ENCODE results near the gene TMEM258. TPM values are rescaled to one million over a fixed set of nuclear protein-coding genes. Genes with fewer than 3 reads are reported as not detected.

TMEM258 gene
- total and polyA plus RNA-seq, 9 of the 15 experiments (the other 6 are each of a cell fraction or from before 2014, with no cell fraction given), result 97.2 to 856 (median 231) TPM

GRCh38 chr11:61830237-61831105 is 38.1 kb upstream of the TMEM258 start:
- TF ChIP-seq ZHX1 (conservative IDR thresholded peaks at IDR 0.05; ENCODE audit: low read length), result no peak
- no peak for TF ChIP-seq MAFG (tag; conservative IDR thresholded peaks at IDR 0.05)
- TF ChIP-seq TCFL5 (CRISPR knock-in tag; conservative IDR thresholded peaks at IDR 0.05), result no peak
- no peak for TF ChIP-seq HEY1 (CRISPR knock-in tag; IDR thresholded peaks at IDR 0.05; ENCODE audit: borderline replicate concordance)
- no peak for TF ChIP-seq TARDBP (IDR thresholded peaks at IDR 0.05)
- no peak for TF ChIP-seq SMARCE1 (IDR thresholded peaks at IDR 0.05)
- no peak for TF ChIP-seq NCOR1 (IDR thresholded peaks at IDR 0.05)
- TF ChIP-seq ZBTB43 (CRISPR knock-in tag; IDR thresholded peaks at IDR 0.05), result no peak
- no peak for TF ChIP-seq ARID2 (IDR thresholded peaks at IDR 0.05)
- no peak for TF ChIP-seq ZNF431 (CRISPR knock-in tag; IDR thresholded peaks at IDR 0.05)
- no peak for TF ChIP-seq PCBP1 (IDR thresholded peaks at IDR 0.05; ENCODE audit: low read depth, low read length, poor library complexity, severe bottlenecking)
- no peak for TF ChIP-seq ZNF586 (CRISPR knock-in tag; conservative IDR thresholded peaks at IDR 0.05)
- H2AFZ ChIP-seq (ENCODE audit: low read depth, low read length), result no peak overlapping the region
- no peak overlapping the region for H3K27ac ChIP-seq (ENCODE audit: extremely low read depth, low read depth, low read length)
- H3K4me2 ChIP-seq (ENCODE audit: insufficient read depth, low read length), result no peak overlapping the region
- H3K9ac ChIP-seq (ENCODE audit: insufficient read depth in 1 of 2, low read depth in 2 of 2, low read length in 2 of 2), result no peak overlapping the region
- ChIA-PET CTCF (ENCODE audit: low intra/inter-chr PET ratio) (no interaction called here), POLR2A (interaction anchor here (0.7 to 2.1 kb wide), 5 partner anchors 10 to 293 kb away, joined by 3 to 10 read pairs (median 5); partner anchors contain the start of genes FADS1 and INCENP)
- H3K4me3 ChIP-seq, result no peak overlapping the region
- in situ Hi-C loops (cut with MboI) (no loop called here), intact Hi-C loops (cut with micrococcal nuclease) (no loop called here)
- H3K36me3 ChIP-seq (ENCODE audit: control insufficient read depth, insufficient read depth, low read length), result no peaks in the 10 kb centered on the region
- peaks cover 22 to 48% of the 10 kb centered on the region in 2 experiments for H3K4me1 ChIP-seq (replicated peaks in 1 of 2; ENCODE audit: control insufficient read depth in 2 of 2, insufficient read depth in 2 of 2, low read length in 2 of 2)
- no peaks in the 10 kb centered on the region for H4K20me1 ChIP-seq (replicated peaks; ENCODE audit: control insufficient read depth, insufficient read depth, low read length)
- H3K79me2 ChIP-seq (ENCODE audit: control insufficient read depth, insufficient read depth, low read length), result peaks cover 14% of the 10 kb centered on the region; the same call in 2 of the 3 replicates
- DNase-seq (ENCODE audit: extremely low read depth in 1 of 4, low spot score in 3 of 4), result no peak
- no peaks in the 10 kb centered on the region for H3K27me3 ChIP-seq (ENCODE audit: control insufficient read depth in 2 of 2, insufficient read depth in 2 of 2, low read length in 2 of 2)
- WGBS (ENCODE audit: insufficient coverage, low coverage, missing lambda C conversion rate), result 44% methylated on average over 8 of the region's 8 CpGs
- H3K9me3 ChIP-seq (replicated peaks; ENCODE audit: control insufficient read depth, insufficient read depth, low read depth, low read length), result no peaks in the 10 kb centered on the region
- no peak for FAIRE-seq
- BruUV-seq (replicated peaks), result no TSS peak
- peaks cover 10% of the 10 kb centered on the region for H3K9me1 ChIP-seq (ENCODE audit: control insufficient read depth, insufficient read depth, low read length)
- ATAC-seq, result no peak

All from K562 (cell line).